ENCODE results near the gene TUBGCP2.

DNA sequence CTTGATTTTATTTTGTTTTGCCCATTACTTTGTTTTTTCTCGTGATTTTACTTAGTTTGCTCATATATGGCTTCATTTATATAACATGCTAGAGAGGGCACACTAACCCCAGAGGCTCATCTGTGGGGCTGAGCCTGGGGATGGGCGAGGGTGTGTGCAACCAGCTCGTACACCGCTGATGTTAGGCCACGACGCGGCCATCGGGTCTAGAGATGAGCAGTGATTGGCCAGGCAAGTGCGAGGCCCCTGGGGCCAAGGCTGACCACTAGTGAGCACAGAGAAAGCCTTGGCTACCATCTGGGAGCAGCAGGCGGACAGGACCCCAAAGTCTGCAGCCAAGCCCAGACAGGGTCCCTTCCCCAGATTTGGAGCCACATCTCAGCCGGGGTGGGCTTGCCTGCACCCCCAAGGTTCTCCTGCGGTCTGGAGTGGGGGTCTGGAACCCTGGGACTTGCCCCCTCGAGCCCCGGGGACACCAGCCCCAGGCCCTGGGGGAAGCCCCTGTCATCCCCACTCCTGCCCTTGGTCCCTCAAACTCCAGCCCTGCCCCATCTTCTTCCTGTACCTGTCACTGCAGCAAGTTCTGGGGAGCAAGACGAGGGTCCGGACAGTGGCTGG, 45.4 kb upstream of the TUBGCP2 start:
- TF ChIP-seq TAF1 (IDR thresholded peaks at IDR 0.05; ENCODE audit: borderline replicate concordance, insufficient read depth, low read length): no peak
- TF ChIP-seq POLR2AphosphoS5 (IDR thresholded peaks at IDR 0.05; ENCODE audit: low read depth, low read length): no peak
- no peak for TF ChIP-seq SIN3A (IDR thresholded peaks at IDR 0.05; ENCODE audit: borderline replicate concordance, insufficient read depth, low read length)
- TF ChIP-seq, protein P1, sequence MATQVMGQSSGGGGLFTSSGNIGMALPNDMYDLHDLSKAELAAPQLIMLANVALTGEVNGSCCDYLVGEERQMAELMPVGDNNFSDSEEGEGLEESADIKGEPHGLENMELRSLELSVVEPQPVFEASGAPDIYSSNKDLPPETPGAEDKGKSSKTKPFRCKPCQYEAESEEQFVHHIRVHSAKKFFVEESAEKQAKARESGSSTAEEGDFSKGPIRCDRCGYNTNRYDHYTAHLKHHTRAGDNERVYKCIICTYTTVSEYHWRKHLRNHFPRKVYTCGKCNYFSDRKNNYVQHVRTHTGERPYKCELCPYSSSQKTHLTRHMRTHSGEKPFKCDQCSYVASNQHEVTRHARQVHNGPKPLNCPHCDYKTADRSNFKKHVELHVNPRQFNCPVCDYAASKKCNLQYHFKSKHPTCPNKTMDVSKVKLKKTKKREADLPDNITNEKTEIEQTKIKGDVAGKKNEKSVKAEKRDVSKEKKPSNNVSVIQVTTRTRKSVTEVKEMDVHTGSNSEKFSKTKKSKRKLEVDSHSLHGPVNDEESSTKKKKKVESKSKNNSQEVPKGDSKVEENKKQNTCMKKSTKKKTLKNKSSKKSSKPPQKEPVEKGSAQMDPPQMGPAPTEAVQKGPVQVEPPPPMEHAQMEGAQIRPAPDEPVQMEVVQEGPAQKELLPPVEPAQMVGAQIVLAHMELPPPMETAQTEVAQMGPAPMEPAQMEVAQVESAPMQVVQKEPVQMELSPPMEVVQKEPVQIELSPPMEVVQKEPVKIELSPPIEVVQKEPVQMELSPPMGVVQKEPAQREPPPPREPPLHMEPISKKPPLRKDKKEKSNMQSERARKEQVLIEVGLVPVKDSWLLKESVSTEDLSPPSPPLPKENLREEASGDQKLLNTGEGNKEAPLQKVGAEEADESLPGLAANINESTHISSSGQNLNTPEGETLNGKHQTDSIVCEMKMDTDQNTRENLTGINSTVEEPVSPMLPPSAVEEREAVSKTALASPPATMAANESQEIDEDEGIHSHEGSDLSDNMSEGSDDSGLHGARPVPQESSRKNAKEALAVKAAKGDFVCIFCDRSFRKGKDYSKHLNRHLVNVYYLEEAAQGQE (IDR thresholded peaks at IDR 0.05; ENCODE audit: insufficient read depth in 1 of 2, low read depth in 2 of 2, low read length in 2 of 2): no peak
- TF ChIP-seq FOXP2 (optimal IDR thresholded peaks at IDR 0.05; ENCODE audit: borderline replicate concordance, extremely low read depth, extremely low read length, insufficient read depth): no peak
